GM12865 (cell line): ENCODE data around the gene IFI27.

ENCODE experiments used
- DNase-seq: peaks from one replicate; pipeline ENCODE4 v3.0.0; 2010; ENCODE audit warnings: low read depth
- H3K4me3 ChIP-seq: 2 replicates; pipeline ENCODE4 v1.5.1; 2011; ENCODE audit warnings: mild to moderate bottlenecking, low read depth, low read length, control low read depth
- CTCF ChIP-seq: IDR thresholded peaks from 2 replicates; pipeline ENCODE4 v1.5.1; 2011; ENCODE audit warnings: low read length, control low read depth, low read depth, inconsistent platforms; ENCODE audit not compliant: insufficient read depth; ENCODE audit errors: missing control alignments

The IFI27 gene

GRCh38 chr14:94089479-94089878, 21.1 kb upstream of the IFI27 start:
- no peak for TF ChIP-seq CTCF
- no peak overlapping the region for H3K4me3 ChIP-seq
- DNase-seq, result no peak

DNA sequence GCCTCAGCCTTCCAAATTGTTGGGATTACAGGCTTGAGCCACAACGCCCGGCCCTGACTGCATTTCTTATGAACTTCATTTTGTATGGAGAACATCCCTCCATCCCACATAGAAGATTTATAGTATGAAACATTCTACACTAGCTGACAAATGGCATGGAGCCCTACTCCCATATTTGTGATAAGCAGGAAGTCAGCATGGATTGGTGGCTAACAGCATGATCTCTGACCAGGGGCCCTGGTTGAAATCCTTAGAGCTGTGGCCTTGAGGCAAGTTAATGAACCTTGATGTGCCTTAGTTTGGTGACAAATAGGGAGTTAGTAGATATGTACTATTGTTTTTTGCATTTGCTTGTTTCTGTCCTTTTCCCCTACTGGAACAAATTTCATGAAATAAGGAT, 17.1 kb upstream of the IFI27 start:
- no peak for TF ChIP-seq CTCF
- no peak overlapping the region for H3K4me3 ChIP-seq
- DNase-seq, result no peak

DNA sequence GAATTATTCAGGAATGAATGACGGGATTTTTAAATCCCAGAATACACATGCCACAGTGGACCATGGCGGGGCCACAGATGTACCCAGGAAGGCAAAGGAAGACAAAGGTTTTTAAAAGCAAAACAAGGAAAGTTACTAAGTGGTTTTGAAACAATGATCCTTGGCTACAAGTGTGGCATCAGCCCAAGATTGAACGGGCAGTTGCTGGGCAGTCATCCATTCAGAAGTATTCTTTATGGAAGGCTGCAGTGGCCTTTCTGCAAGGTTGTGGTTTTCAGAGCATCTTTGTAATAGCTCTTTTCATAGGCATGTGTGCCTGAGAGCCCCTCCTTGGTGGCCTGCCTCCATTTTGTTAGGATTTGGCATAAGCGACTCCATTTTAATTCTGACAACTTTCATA, 13.4 kb upstream of the IFI27 start:
- H3K4me3 ChIP-seq, result no peak overlapping the region
- no peak for DNase-seq
- TF ChIP-seq CTCF, result no peak

GRCh38 chr14:94098326-94098992, 12.1 kb upstream of the IFI27 start:
- DNase-seq, result no peak

DNA sequence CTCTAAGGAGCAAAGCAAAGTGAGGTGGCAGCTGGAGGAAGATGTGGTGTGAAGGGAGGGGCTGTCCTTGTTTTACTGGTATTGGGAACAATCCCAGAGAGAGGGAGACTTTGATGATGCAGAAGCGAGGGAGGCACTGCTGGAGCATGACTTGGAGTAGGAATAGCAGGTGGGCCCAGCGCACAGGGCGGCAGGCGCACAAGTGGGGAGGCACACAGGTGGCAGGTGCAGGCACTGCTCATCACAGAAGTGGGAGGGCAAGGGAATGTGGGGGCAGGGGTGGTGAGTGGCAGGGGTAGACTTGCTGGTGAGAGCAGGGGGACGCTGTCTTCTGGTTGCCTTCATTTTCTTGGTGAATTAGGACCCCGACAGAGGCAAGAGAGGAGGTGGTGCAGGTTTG, 11.5 kb upstream of the IFI27 start:
- DNase-seq, result no peak
- no peak for TF ChIP-seq CTCF
- no peak overlapping the region for H3K4me3 ChIP-seq

More at GRCh38 chr14:94098326-94098992, 12.1 kb upstream of the IFI27 start:
- no peak for TF ChIP-seq CTCF
- H3K4me3 ChIP-seq, result no peak overlapping the region

DNA sequence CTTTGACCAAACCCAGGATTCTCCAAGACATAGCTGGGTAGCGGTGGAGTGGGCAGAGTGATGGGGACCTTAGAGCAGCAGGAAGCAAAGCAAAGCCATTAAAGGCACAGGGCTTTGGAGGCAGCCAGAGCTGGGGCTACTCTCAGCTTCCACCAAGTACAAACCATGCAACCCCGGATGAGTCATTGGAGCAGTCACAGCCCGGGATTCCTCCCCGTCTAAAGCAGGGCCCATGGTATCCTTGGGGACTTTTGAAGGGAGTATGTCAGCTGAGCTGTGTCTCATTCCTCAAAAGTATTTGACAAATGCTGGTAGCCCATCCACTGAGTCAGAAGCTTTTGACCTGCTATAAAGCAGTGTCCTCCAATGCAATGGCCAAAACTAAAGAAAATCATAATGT, 9.7 kb upstream of the IFI27 start:
- no peak for TF ChIP-seq CTCF
- no peak for DNase-seq
- no peak overlapping the region for H3K4me3 ChIP-seq

DNA sequence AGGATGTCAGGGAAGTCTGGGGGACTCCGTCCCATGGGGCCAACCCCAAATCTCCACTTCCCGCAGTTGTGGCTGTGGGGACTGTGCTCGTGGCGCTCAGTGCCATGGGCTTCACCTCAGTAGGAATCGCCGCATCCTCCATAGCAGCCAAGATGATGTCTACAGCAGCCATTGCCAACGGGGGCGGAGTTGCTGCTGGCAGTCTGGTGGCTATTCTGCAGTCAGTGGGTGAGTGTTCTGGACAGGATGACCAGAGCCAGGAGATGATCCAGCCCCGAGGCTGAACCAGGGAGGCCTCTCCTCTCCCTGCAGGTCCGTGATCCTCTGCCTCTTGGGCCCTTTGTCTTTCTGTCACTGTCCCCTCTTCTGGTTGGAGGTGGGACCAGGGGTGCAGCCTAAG, 8.8 kb upstream of the IFI27 start:
- DNase-seq, result no peak
- TF ChIP-seq CTCF, result no peak
- H3K4me3 ChIP-seq, result no peak overlapping the region
